Skeletal muscle cell (primary cell): ENCODE data around the gene LINC01488.

Source experiments
- DNase-seq: peaks from one replicate; pipeline ENCODE4 v3.0.0-alpha.2; 2010; ENCODE audit warnings: low read depth
- H3K4me3 ChIP-seq: 2 replicates; pipeline ENCODE4 v1.5.1; 2011; ENCODE audit warnings: low read depth, mild to moderate bottlenecking, control low read depth, low read length, moderate library complexity

LINC01488 gene

GRCh38 chr11:69518081-69518950 lies 36.9 kb downstream of the LINC01488 start:
- DNase-seq, result peak; percentile 74
- no peak overlapping the region for H3K4me3 ChIP-seq

- no peak overlapping the region for H3K4me3 ChIP-seq
- no peak for DNase-seq
Measured at GRCh38 chr11:69520186-69520916, 38.9 kb downstream of the LINC01488 start.

GRCh38 chr11:69521457-69521856 lies 40.0 kb downstream of the LINC01488 start:
- no peak overlapping the region for H3K4me3 ChIP-seq

GRCh38 chr11:69523453-69523852 lies 42.0 kb downstream of the LINC01488 start:
- no peak overlapping the region for H3K4me3 ChIP-seq
- DNase-seq, result no peak

More at GRCh38 chr11:69521457-69521856, 40.0 kb downstream of the LINC01488 start:
- no peak for DNase-seq

GRCh38 chr11:69524291-69524882 lies 42.9 kb downstream of the LINC01488 start:
- no peak for DNase-seq
- H3K4me3 ChIP-seq, result no peak overlapping the region

- DNase-seq, result no peak
- no peak overlapping the region for H3K4me3 ChIP-seq
Measured at GRCh38 chr11:69524991-69525411, 43.5 kb downstream of the LINC01488 start.

GRCh38 chr11:69525516-69526452 lies 44.3 kb downstream of the LINC01488 start:
- no peak for DNase-seq

GRCh38 chr11:69526453-69526810 lies 45.0 kb downstream of the LINC01488 start:
- no peak overlapping the region for H3K4me3 ChIP-seq
- no peak for DNase-seq

More at GRCh38 chr11:69525516-69526452, 44.3 kb downstream of the LINC01488 start:
- no peak overlapping the region for H3K4me3 ChIP-seq

DNA sequence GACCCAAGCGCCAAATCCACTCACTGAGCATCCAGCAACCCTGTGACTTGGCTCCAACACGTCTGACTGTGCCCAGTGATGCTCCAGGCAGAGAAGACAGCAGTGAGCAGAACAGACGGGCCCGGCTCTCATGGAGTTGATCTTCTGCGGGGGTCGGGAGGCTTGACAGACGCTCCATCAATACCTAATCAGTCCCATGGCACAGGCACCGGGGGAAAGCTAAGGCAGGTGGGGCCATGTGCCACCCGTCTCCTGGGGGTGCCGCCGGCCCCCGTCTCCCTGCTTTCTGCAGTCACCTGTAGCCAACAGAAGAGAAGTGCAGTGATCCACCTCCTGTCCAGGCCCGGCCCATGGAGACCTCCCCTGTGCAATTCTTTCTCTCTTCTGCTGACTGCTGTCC lies 47.5 kb downstream of the LINC01488 start:
- DNase-seq, result no peak
- no peak overlapping the region for H3K4me3 ChIP-seq

DNA sequence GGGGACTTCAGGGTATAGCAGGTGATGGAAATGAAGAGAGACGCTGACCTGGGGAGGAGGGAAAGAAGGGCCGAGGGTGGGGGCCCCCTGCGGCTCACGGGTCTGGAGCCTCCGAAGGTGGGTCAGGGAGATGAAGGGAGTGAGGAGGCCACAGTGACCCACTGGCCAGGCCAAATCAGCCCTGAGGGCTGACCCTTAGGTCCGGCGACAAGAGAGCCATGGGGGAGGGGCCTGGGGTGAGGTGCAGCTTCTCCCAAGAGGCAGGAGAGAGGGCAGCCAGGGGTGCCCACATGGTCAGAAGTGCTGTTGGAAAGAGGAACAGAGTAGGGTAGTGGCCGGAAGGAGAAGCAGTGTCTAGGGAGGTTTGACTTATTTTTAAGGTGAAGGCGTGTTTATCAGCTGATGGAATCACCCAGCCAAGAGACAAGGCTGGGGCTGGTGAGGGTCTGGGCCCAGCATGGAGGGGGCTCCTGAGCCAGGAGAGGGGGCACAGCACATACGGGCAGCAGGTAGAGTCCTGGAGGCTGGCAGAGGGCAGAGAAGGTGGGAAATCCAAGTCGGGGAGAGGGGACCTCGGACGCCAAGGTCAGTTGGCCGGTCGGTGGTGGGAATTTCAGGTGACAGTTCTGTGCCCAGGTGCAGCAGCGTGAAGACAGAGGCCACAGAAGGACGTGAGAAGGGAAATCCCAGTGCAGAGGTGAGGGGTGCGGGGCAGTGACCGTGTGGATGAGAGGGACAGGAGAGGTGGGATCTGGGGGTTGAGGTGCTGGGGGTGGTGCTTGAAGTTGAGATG lies 49.0 kb downstream of the LINC01488 start:
- no peak for DNase-seq
- no peak overlapping the region for H3K4me3 ChIP-seq

- no peak overlapping the region for H3K4me3 ChIP-seq
- DNase-seq, result no peak
Measured at GRCh38 chr11:69531071-69531716, 49.7 kb downstream of the LINC01488 start.

DNA sequence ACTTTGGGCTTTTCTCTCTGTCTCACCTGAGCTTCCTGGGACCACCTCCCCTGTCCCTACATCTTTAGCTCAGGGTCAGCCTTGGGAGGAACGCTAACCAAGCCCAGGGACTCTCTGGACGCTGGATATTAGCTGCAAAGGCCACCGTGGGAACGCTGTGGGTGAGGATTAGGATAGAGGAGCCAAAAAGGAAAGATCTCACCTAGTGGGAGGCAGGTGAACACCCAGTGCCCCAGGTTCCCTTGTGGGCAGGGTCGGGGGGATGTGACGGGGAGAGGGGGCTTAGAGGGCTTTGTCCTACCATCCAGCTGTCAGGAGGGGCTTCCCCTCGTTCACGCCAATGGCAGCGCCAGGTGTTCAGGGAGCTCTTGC lies 50.2 kb downstream of the LINC01488 start:
- DNase-seq, result no peak

DNA sequence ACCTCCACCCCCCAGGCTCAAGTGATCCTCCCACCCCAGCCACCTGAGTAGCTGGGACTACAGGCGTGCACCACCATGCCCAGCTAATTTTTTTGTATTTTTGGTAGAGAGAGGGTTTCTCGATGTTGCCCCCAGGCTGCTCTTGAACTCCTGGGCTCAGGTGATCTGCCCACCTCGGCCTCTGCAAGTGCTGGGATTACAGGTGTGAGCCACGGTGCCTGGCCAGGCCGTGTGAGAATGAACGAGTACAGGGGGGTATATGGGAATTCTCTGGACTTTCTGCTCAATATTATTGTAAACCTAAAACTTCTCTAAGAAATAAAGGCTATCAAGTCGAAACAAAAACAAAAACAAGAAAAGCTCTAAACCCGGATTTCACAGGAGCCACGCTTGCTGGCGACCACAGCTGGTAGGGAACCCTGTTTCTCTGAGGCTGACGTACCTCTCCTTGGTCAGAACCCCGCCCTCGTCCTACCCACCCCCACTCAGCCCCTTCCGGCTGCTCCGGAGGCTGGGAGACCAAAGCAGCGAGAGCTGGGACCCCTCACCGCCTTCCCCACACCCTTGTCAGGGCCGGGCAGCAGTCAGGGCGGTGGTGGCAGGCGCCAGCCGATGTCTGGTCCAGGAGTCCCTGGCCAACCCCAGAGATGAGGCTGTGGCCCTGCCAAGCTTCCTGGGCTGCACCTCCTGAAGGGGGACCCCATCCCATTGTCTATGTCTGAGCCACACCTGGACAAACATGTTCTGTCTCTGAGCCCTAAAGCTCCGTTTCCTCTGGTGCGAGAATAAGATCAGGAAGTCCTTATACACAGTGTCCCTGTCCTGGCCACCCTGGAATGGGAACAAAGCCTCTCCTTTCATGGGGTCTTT lies 52.1 kb downstream of the LINC01488 start:
- DNase-seq, result no peak
- no peak overlapping the region for H3K4me3 ChIP-seq

More for the DNA sequence above, 50.2 kb downstream of the LINC01488 start:
- H3K4me3 ChIP-seq, result no peak overlapping the region

DNA sequence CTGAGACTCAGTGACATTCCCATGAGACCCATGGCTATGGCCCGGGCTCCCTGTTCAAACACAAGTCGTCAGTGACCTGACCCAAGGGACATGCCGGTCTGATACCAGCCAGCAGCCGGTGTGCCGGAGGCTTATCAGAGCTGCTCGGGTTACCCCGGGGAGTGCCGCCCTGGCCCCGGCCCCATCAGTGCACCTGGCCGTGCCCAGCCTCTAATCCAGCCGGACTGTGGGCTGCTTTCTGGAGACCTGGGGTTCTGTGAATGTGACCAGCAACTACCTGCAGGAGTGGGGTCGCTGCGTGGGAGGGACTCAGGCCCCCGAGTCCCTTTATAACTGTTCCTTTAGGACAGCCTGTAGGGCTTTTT lies 52.7 kb downstream of the LINC01488 start:
- no peak for DNase-seq
- no peak overlapping the region for H3K4me3 ChIP-seq

DNA sequence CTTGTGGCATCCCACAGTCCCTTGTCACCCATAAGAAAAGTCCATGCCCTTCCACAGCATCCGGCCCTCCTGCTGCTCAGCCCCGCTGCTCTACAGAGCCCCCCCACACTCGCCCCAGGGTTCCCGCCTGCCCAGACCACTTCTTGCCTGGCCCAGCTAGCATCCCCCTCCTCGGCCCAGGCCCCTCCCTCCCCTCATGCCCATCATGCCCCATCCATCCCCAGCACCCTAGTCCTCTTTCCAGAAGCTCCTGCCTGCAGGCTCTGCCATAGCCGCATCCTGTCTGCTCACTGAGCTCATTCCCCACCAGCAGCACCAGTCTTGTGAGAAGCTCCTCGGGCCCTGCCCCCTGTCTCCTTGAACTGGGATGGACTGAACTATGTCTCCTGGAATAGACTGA lies 54.4 kb downstream of the LINC01488 start:
- H3K4me3 ChIP-seq, result no peak overlapping the region
- no peak for DNase-seq

DNA sequence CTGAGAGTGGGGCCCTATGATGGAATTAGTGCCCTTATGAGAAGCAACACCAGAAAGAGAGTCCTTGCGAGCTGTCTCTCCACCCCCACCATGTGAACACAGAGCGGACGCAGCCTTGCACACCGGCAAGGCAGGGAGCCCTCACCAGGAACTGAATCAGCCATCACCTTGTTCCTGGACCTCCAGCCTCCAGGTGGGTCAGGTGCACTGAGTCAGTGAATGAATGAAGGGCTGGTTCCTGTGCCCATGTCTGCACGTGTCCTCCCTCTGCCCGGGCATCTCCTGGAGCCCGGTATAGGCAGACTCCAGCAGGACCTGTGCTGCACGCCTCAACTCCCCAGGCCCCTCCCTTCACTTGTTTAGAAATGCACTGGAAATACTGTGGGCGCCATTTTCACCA lies 54.9 kb downstream of the LINC01488 start:
- no peak for DNase-seq

GRCh38 chr11:69537126-69537525 lies 55.7 kb downstream of the LINC01488 start:
- no peak overlapping the region for H3K4me3 ChIP-seq
- DNase-seq, result no peak

More for the DNA sequence above, 54.9 kb downstream of the LINC01488 start:
- no peak overlapping the region for H3K4me3 ChIP-seq
